ENCODE data around the gene SMAD6.

Gene SMAD6

GRCh38 chr15:66775127-66776105 lies 73.4 kb downstream of the SMAD6 start:
- no peak for DNase-seq (ENCODE audit: low read depth, low spot score)

GRCh38 chr15:66777054-66777453 lies 75.0 kb downstream of the SMAD6 start:
- DNase-seq (ENCODE audit: low read depth, low spot score), result no peak

GRCh38 chr15:66777596-66778313 lies 75.7 kb downstream of the SMAD6 start:
- no peak for DNase-seq (ENCODE audit: low read depth, low spot score)

GRCh38 chr15:66778314-66778665 lies 76.3 kb downstream of the SMAD6 start:
- no peak for DNase-seq (ENCODE audit: low read depth, low spot score)

- DNase-seq (ENCODE audit: low read depth, low spot score), result no peak
Measured at GRCh38 chr15:66778716-66779115, 76.7 kb downstream of the SMAD6 start.

GRCh38 chr15:66779331-66780009 lies 77.4 kb downstream of the SMAD6 start:
- no peak for DNase-seq (ENCODE audit: low read depth, low spot score)

GRCh38 chr15:66780172-66780972 lies 78.3 kb downstream of the SMAD6 start:
- no peak for DNase-seq (ENCODE audit: low read depth, low spot score)

- DNase-seq (ENCODE audit: low read depth, low spot score), result no peak
Measured at GRCh38 chr15:66780973-66781718, 79.1 kb downstream of the SMAD6 start.

GRCh38 chr15:66782785-66783184 lies 80.7 kb downstream of the SMAD6 start:
- DNase-seq (ENCODE audit: low read depth, low spot score), result no peak

- DNase-seq (ENCODE audit: low read depth, low spot score), result no peak
Measured at GRCh38 chr15:66783314-66783713, 81.3 kb downstream of the SMAD6 start.

- DNase-seq (ENCODE audit: low read depth, low spot score), result no peak
Measured at GRCh38 chr15:66783725-66784124, 81.7 kb downstream of the SMAD6 start.

GRCh38 chr15:66784174-66784573 lies 82.1 kb downstream of the SMAD6 start:
- DNase-seq (ENCODE audit: low read depth, low spot score), result no peak

- DNase-seq (ENCODE audit: low read depth, low spot score), result no peak
Measured at GRCh38 chr15:66785637-66786036, 83.6 kb downstream of the SMAD6 start.

GRCh38 chr15:66786222-66786621 lies 84.2 kb downstream of the SMAD6 start:
- no peak for DNase-seq (ENCODE audit: low read depth, low spot score)

GRCh38 chr15:66786708-66787488 lies 84.9 kb downstream of the SMAD6 start:
- DNase-seq (ENCODE audit: low read depth, low spot score), result no peak

GRCh38 chr15:66787489-66787871 lies 85.4 kb downstream of the SMAD6 start:
- no peak for DNase-seq (ENCODE audit: low read depth, low spot score)

- no peak for DNase-seq (ENCODE audit: low read depth, low spot score)
Measured at GRCh38 chr15:66788024-66788423, 86.0 kb downstream of the SMAD6 start.

GRCh38 chr15:66789029-66790025 lies 87.3 kb downstream of the SMAD6 start:
- no peak for DNase-seq (ENCODE audit: low read depth, low spot score)

GRCh38 chr15:66795851-66796250 lies 93.8 kb downstream of the SMAD6 start:
- no peak for DNase-seq (ENCODE audit: low read depth, low spot score)

Measured in brain pericyte (primary cell).